Activated CD8-positive, alpha-beta memory T cell treated with anti-CD3 and anti-CD28 coated beads, Interleukin-2, amount 50 U/mL, for 24 hours (primary cell): Measurements from ENCODE around the gene ZNF691.
"Not testable (repeated sequence)": the region's sequence is repeated elsewhere in the genome, so short reads cannot be mapped to it uniquely, and the experiment has no call there.

Source experiments
- DNase-seq: peaks from one replicate; pipeline ENCODE4 v3.0.0-alpha.2; 2020; ENCODE audit errors: extremely low read depth

The ZNF691 gene

DNA sequence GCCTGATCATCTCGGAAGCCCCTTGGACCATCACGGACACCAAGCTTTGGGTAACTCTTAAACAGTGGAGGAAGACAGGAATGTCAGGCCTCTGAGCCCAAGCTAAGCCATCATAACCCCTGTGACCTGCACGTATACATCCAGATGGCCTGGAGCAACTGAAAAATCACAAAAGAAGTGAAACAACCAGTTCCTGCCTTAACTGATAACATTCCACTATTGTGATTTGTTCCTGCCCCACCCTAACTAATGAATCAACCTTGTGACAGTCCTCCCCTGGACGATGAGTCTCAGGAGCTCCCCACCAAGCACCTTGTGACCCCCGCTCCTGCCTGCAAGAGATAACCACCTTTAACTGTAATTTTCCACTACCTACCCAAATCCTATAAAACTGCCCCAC lies 13.0 kb downstream of the ZNF691 start:
- not testable (repeated sequence) for DNase-seq

DNA sequence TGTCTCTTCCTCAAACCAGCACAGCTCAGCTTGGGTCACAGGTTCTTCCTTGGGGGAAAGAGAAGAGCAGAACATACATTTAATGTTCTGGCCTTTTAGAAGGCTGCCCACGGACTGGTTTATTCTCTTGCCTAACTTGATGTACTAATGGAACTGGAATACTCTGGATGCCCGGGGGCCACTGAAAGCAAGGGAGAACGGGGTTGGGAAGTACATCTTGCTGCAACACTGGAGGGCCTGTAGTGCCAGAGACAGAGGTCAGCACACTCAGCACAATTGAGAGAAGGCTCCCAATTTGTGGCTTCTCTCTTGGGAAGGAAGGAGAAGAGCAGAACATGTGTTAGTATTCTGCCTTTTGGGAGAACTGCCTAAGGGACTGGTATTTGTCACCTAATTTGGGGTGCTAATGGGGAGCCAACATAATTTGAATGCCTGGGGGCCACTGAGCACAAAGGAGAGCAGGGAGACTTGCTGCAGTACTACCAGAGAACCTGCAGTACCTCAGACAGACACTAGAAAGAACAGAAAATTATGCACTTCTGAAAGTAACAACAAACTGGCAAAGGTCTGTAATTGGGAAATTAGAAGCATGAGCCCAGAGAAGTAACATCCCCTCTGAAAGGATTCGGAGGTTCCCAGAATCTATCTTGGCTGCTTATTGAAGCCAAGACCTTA lies 14.1 kb downstream of the ZNF691 start:
- DNase-seq: no peak

DNA sequence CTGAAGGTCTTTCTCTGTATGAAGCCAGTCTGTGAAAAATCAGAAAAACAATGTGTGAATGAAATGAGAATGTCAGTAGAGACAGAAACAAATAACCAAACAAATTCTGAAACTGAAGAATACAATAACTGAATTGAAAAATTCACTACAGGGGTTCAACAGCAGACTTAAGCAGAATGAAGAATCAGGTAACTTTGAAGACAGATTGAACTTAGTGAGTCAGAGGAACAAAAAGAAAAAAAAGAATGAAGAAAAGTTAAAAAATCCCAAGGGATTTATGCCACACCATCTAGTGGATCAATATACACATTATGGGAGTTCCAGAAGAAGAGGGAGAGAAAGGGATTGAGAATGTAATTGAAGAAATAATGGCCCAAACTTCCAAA lies 14.6 kb downstream of the ZNF691 start:
- DNase-seq: no peak

DNA sequence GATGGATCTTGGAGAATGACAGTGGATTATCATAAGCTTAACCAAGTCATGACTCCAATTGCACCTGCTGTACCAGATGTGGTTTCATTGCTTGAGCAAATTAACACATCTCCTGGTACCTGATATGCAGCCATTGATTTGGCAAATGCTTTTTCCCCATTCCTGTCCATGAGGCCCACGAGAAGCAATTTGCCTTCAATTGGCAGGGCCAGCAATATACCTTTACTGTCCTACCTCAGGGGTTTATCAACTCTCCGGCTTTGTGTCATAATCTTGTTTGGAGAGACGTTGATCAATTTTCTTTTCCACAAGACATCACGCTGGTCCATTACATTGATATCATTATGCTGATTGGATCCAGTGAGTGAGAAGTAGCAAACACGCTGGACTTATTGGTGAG lies 20.1 kb downstream of the ZNF691 start:
- DNase-seq: no peak

DNA sequence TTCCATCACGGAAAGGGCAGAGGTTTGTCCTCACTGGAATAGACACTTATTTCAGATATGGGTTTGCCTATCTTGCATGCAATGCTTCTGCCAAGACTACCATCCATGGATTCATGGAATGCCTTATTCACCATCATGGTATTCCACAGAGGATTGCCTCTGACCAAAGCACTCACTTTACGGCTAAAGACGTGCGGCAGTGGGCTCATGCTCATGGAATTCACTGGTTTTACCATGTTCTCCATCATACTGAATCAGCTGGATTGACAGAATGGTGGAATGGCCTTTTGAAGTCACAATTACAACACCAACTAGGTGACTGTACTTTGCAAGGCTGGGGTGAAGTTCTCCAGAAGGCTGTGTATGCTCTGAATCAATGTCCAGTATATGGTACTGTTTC lies 22.1 kb downstream of the ZNF691 start:
- DNase-seq: not testable (repeated sequence)

DNA sequence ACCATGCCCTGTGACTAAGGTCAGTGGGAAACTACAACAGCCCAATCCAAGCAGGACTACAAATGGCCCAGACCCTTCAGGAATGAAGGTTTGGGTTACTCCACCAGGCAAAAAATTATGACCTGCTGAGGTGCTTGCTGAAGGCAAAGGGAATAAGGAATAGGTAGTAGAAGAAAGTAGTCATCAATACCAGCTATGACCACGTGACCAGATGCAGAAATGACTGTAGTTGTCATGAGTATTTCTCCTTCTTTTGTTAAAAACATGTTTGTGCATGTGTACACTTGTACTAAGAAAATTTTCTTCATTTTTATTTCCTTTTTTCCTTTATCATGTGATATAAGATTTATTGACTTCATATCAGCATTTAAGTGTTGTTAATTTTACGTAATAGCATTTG lies 22.8 kb downstream of the ZNF691 start:
- DNase-seq: not testable (repeated sequence)

DNA sequence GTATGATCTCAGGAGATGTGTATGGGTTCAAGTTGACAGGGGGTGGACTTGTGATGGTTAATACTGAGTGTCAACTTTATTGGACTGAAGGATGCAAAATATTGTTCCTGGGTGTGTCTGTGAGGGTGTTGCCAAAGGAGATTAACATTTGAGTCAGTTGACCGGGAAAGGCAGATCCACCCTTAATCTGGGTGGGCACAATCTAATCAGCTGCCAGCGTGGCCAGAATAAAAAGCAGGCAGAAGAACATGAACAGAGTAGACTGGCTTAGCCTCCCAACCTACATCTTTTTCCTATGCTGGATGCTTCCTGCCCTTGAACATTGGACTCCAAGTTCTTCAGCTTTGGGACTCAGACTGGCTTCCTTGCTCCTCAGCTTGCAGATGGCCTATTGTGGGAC lies 23.3 kb downstream of the ZNF691 start:
- not testable (repeated sequence) for DNase-seq

DNA sequence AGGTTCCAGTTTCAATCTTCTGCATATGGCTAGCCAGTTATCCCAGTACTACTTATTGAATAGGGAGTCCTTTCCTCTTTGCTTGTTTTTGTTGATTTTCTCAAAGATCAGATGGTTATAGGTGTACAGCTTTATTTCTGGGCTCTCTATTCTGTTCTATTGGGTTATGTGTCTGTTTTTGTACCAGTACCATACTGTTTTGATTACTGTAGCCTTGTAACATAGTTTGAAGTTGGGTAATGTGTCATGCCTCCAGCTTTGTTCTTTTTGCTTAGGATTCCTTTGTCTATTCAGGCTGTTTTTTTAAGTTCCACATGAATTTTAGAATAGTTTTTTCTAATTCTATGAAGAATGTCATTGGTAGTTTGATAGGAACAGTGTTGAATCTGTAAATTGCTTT lies 26.7 kb downstream of the ZNF691 start:
- DNase-seq: not testable (repeated sequence)

DNA sequence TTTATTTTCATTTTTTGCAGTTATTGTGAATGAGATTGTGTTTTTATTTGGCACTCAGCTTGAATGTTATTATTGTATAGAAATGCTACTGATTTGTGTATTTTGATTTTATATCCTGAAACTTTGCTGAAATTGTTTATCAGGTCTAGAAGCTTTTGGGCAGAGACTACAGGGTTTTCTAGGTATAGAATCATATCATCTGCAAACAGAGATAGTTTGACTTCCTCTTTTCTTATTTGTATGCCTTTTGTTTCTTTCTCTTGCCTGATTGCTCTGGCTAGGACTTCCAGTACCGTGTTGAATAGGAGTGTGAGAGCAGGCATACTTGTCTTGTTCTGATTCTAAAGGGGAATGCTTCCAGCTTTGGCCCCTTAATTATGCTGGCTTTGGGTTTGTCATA lies 27.3 kb downstream of the ZNF691 start:
- no peak for DNase-seq

DNA sequence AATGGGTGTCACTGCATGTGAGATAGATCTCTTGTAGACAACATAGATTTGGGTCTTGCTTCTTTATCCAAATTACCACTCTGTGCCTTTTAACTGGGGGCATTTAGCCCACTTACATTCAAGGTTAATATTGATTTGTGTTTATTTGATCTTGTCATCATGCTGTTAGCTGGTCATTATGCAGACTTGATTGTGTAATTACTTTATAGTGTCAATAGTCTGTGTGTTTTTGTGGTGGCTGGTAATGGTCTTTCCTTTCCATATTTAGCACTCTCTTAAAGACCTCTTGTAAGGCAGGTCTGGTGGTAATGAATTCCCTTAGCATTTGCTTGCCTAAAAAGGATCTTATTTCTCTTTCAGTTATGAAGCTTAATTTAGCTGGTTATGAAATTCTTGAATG lies 29.6 kb downstream of the ZNF691 start:
- no peak for DNase-seq

DNA sequence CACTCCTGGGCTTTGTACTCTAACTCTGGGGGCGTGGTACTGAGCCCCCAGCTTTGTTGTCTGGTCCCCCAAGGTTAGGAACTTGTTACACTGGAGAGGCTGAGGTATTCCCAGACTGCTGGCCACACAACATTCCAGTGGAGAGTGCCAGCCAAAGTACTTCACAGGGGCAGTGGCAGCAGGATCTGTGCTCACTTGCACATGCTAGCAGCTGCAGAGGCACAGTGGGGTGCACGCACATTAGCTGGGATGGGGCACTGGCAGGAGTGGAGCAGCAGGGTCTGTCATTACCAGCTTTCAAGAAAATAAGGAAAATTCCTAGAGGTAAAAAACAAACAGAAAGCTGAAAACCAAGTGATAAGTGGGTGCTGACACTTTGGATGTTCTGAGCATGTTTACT lies 31.0 kb downstream of the ZNF691 start:
- no peak for DNase-seq

DNA sequence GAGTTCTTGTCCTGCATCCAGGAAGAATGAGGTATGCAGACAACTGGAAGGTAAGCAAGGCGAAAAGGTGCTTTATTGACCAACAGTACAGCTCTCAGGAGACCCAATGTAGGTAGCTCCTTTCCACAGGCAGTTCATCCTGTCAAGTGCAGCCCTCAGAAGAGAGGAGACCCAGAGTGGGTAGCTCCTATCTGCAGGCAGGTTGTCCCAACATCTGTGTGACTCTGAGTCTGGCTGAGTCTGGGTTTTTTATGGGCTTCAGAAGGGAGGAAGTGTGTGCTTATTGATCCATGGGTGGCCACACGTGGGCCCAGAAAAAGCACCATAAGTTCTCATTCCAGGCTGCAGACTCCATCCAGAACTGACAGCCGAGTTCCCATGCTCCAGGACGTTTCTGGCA lies 34.0 kb downstream of the ZNF691 start:
- no peak for DNase-seq

DNA sequence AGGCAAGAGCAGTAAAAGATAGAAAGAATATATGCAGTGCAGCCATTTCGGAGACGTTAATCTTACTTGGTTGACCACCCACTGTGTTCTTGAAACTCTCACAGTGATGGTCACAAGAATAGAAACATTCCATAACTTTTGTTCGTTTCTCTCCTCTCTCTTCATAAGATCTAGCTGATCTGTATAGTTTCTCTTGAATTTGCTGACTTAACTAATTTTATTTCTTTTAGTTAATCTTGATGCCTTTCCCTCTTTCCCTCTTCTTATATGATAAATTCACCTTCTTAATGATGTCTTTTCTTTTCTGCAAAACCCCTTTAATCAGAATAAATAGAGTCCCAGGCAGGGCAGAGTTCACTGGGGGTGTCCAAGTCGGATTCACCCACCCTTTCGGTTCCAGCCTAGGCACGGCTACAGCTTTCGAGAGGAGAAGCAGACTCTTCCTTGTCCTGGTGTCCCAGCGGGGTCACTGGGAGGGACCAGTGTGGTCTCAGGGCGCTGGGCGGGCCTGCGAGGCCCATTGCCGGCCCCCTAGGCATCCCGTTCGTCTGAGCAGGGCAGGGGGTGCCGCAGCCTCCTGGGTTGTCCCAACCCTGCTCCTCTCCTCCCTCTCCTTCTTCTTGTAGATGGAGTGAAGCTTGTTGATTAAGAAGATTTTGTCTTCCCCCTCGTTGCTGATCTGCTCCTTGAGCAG lies 39.8 kb downstream of the ZNF691 start:
- DNase-seq: no peak

DNA sequence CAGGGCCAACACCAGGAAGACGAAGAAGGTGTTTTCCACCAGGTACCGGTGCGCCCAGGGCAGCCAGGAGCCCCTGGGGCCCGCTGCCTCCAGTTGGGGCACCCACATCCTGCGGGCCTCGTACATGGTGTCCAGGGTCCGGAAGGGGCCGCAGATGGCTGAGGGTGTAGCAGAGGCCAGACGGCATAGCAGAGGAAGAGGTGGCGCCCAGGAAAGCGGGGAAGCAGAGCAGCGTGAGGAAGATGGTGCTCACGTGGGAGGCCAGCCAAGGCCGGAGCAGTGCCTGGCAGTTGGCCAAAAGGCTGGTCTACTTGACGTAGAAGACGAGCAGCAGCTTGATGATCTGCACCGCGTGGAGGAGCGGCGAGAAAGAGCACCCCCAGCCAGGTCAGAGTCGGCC lies 40.4 kb downstream of the ZNF691 start:
- DNase-seq: no peak

DNA sequence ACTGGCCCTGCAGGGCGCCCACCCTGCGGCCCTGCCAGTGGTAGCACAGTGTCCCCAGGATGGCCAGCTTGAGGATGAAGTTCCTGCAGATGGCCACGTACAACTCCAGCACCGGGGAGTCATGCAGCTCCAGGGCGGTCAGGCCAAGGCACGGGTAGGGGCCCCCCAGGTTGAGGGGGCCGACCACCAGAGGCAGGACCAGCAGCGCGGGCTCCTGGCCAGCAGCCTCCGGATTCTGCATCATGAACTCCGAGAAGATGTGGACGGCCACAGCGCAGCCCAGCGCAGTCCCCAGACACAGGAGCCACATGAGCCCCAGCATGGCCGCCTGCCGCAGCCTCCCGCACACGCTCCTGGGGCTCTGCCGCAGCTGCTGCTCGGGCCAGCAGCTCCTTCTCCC lies 41.0 kb downstream of the ZNF691 start:
- no peak for DNase-seq

DNA sequence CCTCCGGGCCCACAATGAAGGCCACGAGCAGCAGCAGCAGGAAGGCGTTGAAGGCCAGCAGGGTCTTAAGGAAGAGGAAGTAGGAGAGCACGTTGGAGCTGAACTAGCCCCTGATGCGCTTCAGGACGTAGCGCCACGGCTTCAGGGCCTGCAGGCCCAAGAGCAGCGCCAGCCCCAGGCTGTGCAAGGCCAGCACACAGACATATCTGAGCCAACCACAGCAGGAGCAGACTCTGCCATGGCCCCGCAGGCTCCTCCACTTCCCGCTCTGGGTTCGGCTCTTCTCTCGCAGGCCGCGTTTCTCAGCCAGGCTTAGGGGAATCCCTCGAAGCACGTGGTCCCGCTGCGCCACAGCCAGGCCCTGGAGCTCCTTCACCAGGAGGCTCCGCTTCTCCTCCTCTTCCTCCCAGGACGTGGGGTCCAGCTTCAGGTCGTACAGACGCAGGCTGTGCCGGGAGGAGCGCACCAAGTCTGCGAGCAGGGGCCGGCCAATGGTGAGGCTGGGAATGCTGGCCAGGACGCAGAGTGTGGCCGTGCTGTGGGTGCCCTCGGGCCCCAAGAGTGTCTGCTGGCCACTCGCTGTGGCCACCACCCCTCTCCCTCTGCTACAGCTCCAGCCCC lies 41.7 kb downstream of the ZNF691 start:
- no peak for DNase-seq

DNA sequence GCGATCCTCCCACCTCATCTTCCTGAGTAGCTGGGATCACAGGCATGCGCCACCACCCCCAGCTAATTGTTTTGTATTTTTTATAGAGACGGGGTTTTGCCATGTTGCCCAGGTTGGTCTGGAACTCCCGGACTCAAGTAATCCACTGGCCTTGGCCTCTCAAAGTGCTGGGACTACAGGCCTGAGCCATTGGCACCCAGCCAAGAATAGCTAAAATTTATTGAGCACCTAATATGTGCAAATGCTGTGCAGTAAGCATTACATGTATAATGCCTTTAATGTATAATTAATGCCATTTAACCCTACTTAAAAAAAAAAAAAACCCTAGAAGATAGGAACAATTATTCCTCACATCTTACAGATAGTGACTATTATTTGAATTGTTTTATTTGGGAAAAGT lies 42.9 kb downstream of the ZNF691 start:
- DNase-seq: no peak

DNA sequence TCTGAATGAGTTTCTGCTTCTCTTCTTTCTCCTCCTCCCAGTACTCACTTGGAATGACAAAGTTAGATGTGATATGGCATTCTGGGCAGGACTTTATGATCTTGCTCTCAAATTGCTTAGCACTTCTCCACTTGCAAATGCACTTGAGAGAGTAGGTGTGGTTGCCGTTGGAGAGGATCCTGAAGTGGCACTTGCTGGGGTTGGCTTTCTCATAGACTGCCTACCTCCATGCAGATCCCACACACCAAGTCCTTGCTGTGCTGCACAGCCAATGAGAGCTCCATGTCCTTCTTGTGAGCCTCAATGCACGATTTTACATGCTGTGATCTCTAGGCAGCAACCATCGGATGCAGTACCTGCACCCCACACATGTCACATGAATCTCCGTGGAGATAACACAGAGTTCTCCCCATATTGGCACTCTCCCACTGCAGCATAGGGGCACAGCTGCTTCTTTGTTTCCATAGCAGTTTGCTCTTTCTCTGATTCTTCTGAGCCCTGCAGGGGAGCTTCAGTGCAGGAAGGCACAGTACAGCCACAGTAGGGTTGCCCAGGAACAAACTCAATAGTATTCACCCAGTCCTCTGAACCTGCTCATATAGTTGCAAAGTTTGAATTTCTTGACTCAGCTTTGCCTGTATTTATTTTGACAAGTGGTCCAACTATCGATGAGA lies 45.2 kb downstream of the ZNF691 start:
- no peak for DNase-seq

DNA sequence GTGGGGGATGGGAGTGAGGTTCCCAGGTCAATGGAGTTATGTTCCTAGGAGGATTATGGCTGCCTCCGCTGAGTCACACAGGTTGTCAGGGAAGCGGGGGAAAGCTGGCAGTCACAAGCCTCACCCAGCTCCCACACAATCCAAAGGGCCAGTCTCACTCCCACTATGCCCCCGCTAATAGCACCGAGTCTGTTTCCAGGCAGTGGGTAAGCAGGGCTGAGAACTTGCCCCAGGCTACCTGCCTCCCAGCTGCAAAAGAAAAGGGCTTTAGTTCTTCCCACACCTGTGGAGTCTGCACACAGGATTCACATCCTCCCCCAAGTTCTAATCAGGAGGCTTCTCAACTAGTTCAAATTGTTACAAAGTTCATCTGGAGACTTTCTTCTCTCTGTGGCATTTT lies 53.5 kb downstream of the ZNF691 start:
- not testable (repeated sequence) for DNase-seq
